Neural progenitor cell (in vitro differentiated cells): ENCODE results near the gene TELO2. TPM values are rescaled to one million over a fixed set of nuclear protein-coding genes. Genes with fewer than 3 reads are reported as not detected.

Experiments
- DNase-seq: peaks from one replicate; pipeline ENCODE4 v3.0.0-alpha.2; 2016; ENCODE audit warnings: low spot score
- H2AFZ ChIP-seq: fragments of 200-600 bp; sonication (generic); replicated peaks from 2 replicates; pipeline ENCODE4 v1.6.1; 2016; ENCODE audit warnings: antibody characterized with exemption
- H3F3A ChIP-seq: fragments of 200-600 bp; sonication (generic); 2 replicates; pipeline ENCODE4 v1.6.1; 2016; ENCODE audit warnings: antibody characterized with exemption, low read depth
- H3K27ac ChIP-seq: fragments of 200-600 bp; sonication (generic); 2 replicates; pipeline ENCODE4 v1.5.1; 2016; ENCODE audit warnings: mild to moderate bottlenecking
- H3K27me3 ChIP-seq: fragments of 200-600 bp; sonication (generic); 2 replicates; pipeline ENCODE4 v1.6.1; 2016; ENCODE audit warnings: mild to moderate bottlenecking, moderate library complexity
- H3K36me3 ChIP-seq: fragments of 200-600 bp; sonication (generic); 2 replicates; pipeline ENCODE4 v1.5.1; 2016
- H3K4me1 ChIP-seq: fragments of 200-600 bp; sonication (generic); 2 replicates; pipeline ENCODE4 v1.6.1; 2016; ENCODE audit warnings: mixed run types
- H3K4me2 ChIP-seq: fragments of 200-600 bp; sonication (generic); 2 replicates; pipeline ENCODE4 v1.6.1; 2016
- H3K4me3 ChIP-seq: fragments of 200-600 bp; sonication (generic); 2 replicates; pipeline ENCODE4 v1.5.1; 2016
- H3K79me2 ChIP-seq: fragments of 200-600 bp; sonication (generic); 2 replicates; pipeline ENCODE4 v1.6.1; 2016; ENCODE audit warnings: low read depth
- H3K9ac ChIP-seq: fragments of 200-600 bp; sonication (generic); 2 replicates; pipeline ENCODE4 v1.6.1; 2016
- H3K9me3 ChIP-seq: fragments of 200-600 bp; sonication (generic); 2 replicates; pipeline ENCODE4 v1.5.1; 2016; ENCODE audit warnings: low read depth
- H4K20me1 ChIP-seq: fragments of 200-600 bp; sonication (generic); 2 replicates; pipeline ENCODE4 v1.6.1; 2016; ENCODE audit warnings: low read depth
- H3K27ac Mint-ChIP-seq: 3 replicates; pipeline ENCODE4 v1.8.0; 2021; ENCODE audit warnings: mixed read lengths
- H3K27me3 Mint-ChIP-seq: 2 replicates; pipeline ENCODE4 v1.8.0; 2022; ENCODE audit warnings: low read depth, mild to moderate bottlenecking, inconsistent platforms, moderate library complexity, mixed read lengths; ENCODE audit not compliant: insufficient read depth
- H3K36me3 Mint-ChIP-seq: 3 replicates; pipeline ENCODE4 v1.8.0; 2021; ENCODE audit warnings: mixed read lengths
- H3K4me1 Mint-ChIP-seq: 3 replicates; pipeline ENCODE4 v1.8.0; 2021; ENCODE audit warnings: mixed read lengths
- H3K4me3 Mint-ChIP-seq: 3 replicates; pipeline ENCODE4 v1.8.0; 2021; ENCODE audit warnings: mild to moderate bottlenecking, moderate library complexity, mixed read lengths
- H3K9me3 Mint-ChIP-seq: 3 replicates; pipeline ENCODE4 v1.8.0; 2020; ENCODE audit warnings: mixed read lengths
- CTCF ChIP-seq: fragments of 200-600 bp; sonication (generic); IDR thresholded peaks from 2 replicates; pipeline ENCODE4 v1.5.1; 2017; ENCODE audit warnings: antibody characterized with exemption, mild to moderate bottlenecking
- EZH2 ChIP-seq: fragments of 200-600 bp; sonication (generic); IDR thresholded peaks from 2 replicates; pipeline ENCODE4 v1.6.1; 2017; ENCODE audit warnings: antibody characterized with exemption, mild to moderate bottlenecking, moderate library complexity
- EZH2phosphoT487 ChIP-seq: fragments of 200-600 bp; sonication (generic); IDR thresholded peaks from 2 replicates; pipeline ENCODE4 v1.6.1; 2017; ENCODE audit warnings: antibody characterized with exemption
- total RNA-seq: library from RNA; depleted of rRNA; stranded (reverse); fragments of >200 nt; gene quantifications from 2 replicates; pipeline ENCODE4 v1.2.3, GENCODE V29; 2015; ENCODE audit warnings: low replicate concordance

TELO2 gene
- total RNA-seq, 1 donor from 2014 or later, result 18.3 TPM

GRCh38 chr16:1503110-1503955 is 10.2 kb downstream of the TELO2 start:
- Histone ChIP-seq H3K4me1 (no peaks in the 10 kb centered on the region), H2AFZ (no peak overlapping the region), H3K27me3 (no peaks in the 10 kb centered on the region), H3K9ac (no peak overlapping the region), H3K27ac (no peak overlapping the region), H3K79me2 (no peaks in the 10 kb centered on the region), H4K20me1 (no peaks in the 10 kb centered on the region), H3K36me3 (no peaks in the 10 kb centered on the region), H3K4me2 (no peak overlapping the region), H3K4me3 (no peak overlapping the region), H3K9me3 (no peaks in the 10 kb centered on the region), H3F3A (no peaks in the 10 kb centered on the region)
- Mint-ChIP-seq H3K27me3 (no peaks in the 10 kb centered on the region), H3K27ac (no peak overlapping the region), H3K36me3 (peaks cover 7% of the 10 kb centered on the region), H3K4me3 (no peak overlapping the region), H3K9me3 (no peaks in the 10 kb centered on the region), H3K4me1 (no peaks in the 10 kb centered on the region)
- DNase-seq, result no peak
- TF ChIP-seq EZH2phosphoT487 (no peak), EZH2 (no peak), CTCF (no peak)

- Mint-ChIP-seq H3K9me3 (no peaks in the 10 kb centered on the region), H3K4me1 (no peaks in the 10 kb centered on the region), H3K36me3 (peaks cover 7% of the 10 kb centered on the region), H3K27ac (peak overlapping the region; percentile 79), H3K4me3 (no peak overlapping the region), H3K27me3 (peaks cover 2% of the 10 kb centered on the region)
- no peak for TF ChIP-seq CTCF
- TF ChIP-seq EZH2, result no peak
- no peak for TF ChIP-seq EZH2phosphoT487
- Histone ChIP-seq H3K4me1 (no peaks in the 10 kb centered on the region), H3K4me2 (no peak overlapping the region), H3K36me3 (no peaks in the 10 kb centered on the region), H3K4me3 (no peak overlapping the region), H3K9ac (no peak overlapping the region), H4K20me1 (no peaks in the 10 kb centered on the region), H3K27ac (no peak overlapping the region), H3K79me2 (no peaks in the 10 kb centered on the region), H3F3A (no peaks in the 10 kb centered on the region), H3K27me3 (no peaks in the 10 kb centered on the region), H2AFZ (no peak overlapping the region), H3K9me3 (no peaks in the 10 kb centered on the region)
- no peak for DNase-seq
Observed at GRCh38 chr16:1505073-1505844, 12.1 kb downstream of the TELO2 start.

- Histone ChIP-seq H3K27ac (no peak overlapping the region), H3K9me3 (no peaks in the 10 kb centered on the region), H3K36me3 (no peaks in the 10 kb centered on the region), H2AFZ (no peak overlapping the region), H3K4me2 (no peak overlapping the region), H3K27me3 (no peaks in the 10 kb centered on the region), H3K79me2 (no peaks in the 10 kb centered on the region), H3F3A (no peaks in the 10 kb centered on the region), H3K4me3 (no peak overlapping the region), H3K9ac (no peak overlapping the region), H3K4me1 (no peaks in the 10 kb centered on the region), H4K20me1 (no peaks in the 10 kb centered on the region)
- Mint-ChIP-seq H3K27ac (peak overlapping the region; percentile 79), H3K4me1 (no peaks in the 10 kb centered on the region), H3K36me3 (peaks cover 7% of the 10 kb centered on the region), H3K9me3 (no peaks in the 10 kb centered on the region), H3K27me3 (peaks cover 3% of the 10 kb centered on the region), H3K4me3 (no peak overlapping the region)
- no peak for DNase-seq
- no peak for TF ChIP-seq EZH2
- TF ChIP-seq EZH2phosphoT487, result no peak
- TF ChIP-seq CTCF, result no peak
Observed at GRCh38 chr16:1505912-1506311, 12.8 kb downstream of the TELO2 start.
